Thyroid gland (tissue), 4 donors: ENCODE data around the gene MITF. TPM values are rescaled to one million over a fixed set of nuclear protein-coding genes. Genes with fewer than 3 reads are reported as not detected.

Source experiments
- DNase-seq, 2 donors: peaks; one replicate each; pipeline ENCODE4 v3.0.0-alpha.2; 2019
- H3K27ac ChIP-seq, 3 donors: fragments of 200-600 bp; sonication (generic); 1 replicate in 2 of 3; 2 replicates in 1 of 3; pipeline ENCODE4 v1.5.1; 2016 to 2019; ENCODE audit warnings: mild to moderate bottlenecking in 1 of 3, moderate library complexity in 1 of 3
- H3K27me3 ChIP-seq: fragments of 200-600 bp; sonication (generic); one replicate; pipeline ENCODE4 v1.5.1; 2019
- H3K36me3 ChIP-seq, 2 donors: fragments of 200-600 bp; sonication (generic); one replicate each; pipeline ENCODE4 v1.5.1; 2016 to 2019
- H3K4me1 ChIP-seq, 2 donors: fragments of 200-600 bp; sonication (generic); one replicate each; pipeline ENCODE4 v1.5.1; 2017 to 2019
- H3K4me3 ChIP-seq, 3 donors: fragments of 200-600 bp; sonication (generic); replicated peaks in 1 of 3; 1 replicate in 2 of 3; 2 replicates in 1 of 3; pipeline ENCODE4 v1.5.1; 2016; ENCODE audit warnings: mild to moderate bottlenecking in 1 of 3
- H3K9me3 ChIP-seq: fragments of 200-600 bp; sonication (generic); one replicate; pipeline ENCODE4 v1.5.1; 2017
- POLR2A ChIP-seq, 2 donors: fragments of 450-650 bp; IDR thresholded peaks; one replicate each; pipeline ENCODE4 v1.6.1; 2017; ENCODE audit warnings: antibody characterized with exemption in 2 of 2, mild to moderate bottlenecking in 2 of 2, moderate library complexity in 1 of 2
- WGBS, 2 donors: methylation state at CpG; one replicate each; pipeline ENCODE4 v1.1.5; 2017; 5-methylcytosine and 5-hydroxymethylcytosine counted together
- intact Hi-C: fragments of 100-400 bp; cut with DNase I; formaldehyde crosslinking; loops from one replicate; pipeline ENCODE4 v1.15.1; 2023
- total RNA-seq, 4 donors: library from RNA; depleted of rRNA; stranded (reverse); fragments of >200 nt; gene quantifications; one replicate each; pipeline ENCODE4 v1.2.3, GENCODE V29; 2016
- TF ChIP-seq, protein P1 (sequence below), 6 experiments: fragments of 200-600 bp in 3 of 6; fragments of 450-650 bp in 3 of 6; sonication (generic) in 3 of 6; IDR thresholded peaks; one replicate each; pipeline ENCODE4 v1.5.1; 2016 to 2019; ENCODE audit warnings: antibody characterized with exemption in 6 of 6, mild to moderate bottlenecking in 2 of 6, inconsistent platforms in 1 of 6, moderate library complexity in 1 of 6

MITF gene, protein sequence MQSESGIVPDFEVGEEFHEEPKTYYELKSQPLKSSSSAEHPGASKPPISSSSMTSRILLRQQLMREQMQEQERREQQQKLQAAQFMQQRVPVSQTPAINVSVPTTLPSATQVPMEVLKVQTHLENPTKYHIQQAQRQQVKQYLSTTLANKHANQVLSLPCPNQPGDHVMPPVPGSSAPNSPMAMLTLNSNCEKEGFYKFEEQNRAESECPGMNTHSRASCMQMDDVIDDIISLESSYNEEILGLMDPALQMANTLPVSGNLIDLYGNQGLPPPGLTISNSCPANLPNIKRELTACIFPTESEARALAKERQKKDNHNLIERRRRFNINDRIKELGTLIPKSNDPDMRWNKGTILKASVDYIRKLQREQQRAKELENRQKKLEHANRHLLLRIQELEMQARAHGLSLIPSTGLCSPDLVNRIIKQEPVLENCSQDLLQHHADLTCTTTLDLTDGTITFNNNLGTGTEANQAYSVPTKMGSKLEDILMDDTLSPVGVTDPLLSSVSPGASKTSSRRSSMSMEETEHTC
- 10 to 100 TPM; 22.4 to 52.1 (median 26.4) TPM for total RNA-seq

DNA sequence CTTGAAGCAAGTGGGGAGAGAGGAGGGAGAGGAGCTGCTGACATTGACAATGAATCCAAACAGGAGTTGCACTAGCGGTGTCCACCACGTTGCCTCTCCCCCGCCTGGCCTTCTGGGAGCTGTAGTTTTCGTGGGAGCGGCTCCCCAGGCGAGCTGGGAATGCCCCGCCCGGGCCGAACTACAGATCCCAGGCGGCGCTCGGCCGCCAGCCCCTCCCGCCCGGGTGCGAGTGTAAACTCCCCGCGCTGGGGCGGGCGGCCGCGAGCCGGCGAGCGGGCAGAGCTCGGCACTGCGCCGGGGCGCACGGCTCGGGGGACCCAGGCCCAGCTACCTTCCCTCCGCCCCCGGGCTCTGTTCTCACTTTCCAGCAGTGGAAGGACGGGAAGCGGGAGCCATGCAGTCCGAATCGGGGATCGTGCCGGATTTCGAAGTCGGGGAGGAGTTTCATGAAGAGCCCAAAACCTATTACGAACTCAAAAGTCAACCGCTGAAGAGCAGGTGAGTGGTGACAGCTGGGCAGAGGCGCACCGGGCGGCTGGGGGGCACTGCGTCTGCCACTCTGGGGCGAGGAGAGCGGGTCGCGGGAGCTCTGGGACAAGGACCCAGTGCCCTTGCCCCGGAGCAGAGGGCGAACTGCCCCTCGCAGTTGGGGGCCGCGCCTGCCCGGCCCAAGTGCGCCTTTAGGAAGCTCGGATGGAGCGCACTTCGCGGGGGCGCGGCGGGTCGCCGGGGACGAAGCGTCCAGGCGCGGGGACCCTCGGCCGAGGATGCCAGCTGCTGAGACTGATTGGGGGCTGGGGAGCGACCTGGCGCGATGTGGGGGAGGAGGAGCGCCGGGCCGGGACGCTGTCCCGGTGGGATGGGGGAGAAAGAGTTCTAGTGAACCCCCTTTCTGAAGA, at the start of gene MITF:
Gene MITF, plus strand, starts transcription at position 261 of the 899 bp plus-strand sequence. Its CDS starts 134 bp downstream, at position 395.
- Histone ChIP-seq H3K27ac (peak within 1 kb of the TSS; percentile 17 to 75 (median 75)), H3K9me3 (no peaks in the 10 kb centered on the region), H3K4me3 (peak within 1 kb of the TSS; percentile 68 to 85 (median 76)), H3K4me1 (peaks cover 4 to 9% of the 10 kb centered on the region in 2 donors), H3K36me3 (no peaks in the 10 kb centered on the region), H3K27me3 (no peaks in the 10 kb centered on the region)
- TF ChIP-seq, protein P1, sequence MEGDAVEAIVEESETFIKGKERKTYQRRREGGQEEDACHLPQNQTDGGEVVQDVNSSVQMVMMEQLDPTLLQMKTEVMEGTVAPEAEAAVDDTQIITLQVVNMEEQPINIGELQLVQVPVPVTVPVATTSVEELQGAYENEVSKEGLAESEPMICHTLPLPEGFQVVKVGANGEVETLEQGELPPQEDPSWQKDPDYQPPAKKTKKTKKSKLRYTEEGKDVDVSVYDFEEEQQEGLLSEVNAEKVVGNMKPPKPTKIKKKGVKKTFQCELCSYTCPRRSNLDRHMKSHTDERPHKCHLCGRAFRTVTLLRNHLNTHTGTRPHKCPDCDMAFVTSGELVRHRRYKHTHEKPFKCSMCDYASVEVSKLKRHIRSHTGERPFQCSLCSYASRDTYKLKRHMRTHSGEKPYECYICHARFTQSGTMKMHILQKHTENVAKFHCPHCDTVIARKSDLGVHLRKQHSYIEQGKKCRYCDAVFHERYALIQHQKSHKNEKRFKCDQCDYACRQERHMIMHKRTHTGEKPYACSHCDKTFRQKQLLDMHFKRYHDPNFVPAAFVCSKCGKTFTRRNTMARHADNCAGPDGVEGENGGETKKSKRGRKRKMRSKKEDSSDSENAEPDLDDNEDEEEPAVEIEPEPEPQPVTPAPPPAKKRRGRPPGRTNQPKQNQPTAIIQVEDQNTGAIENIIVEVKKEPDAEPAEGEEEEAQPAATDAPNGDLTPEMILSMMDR (IDR thresholded peaks at IDR 0.05), result no peak
- TF ChIP-seq POLR2A (IDR thresholded peaks at IDR 0.05), result peak in 1 of 2 donors; percentile 83
- intact Hi-C loops, result no loop called here
- DNase-seq, result peak; percentile 92 to 93
- 1% methylated on average over 27 to 46 of the region's 81 CpGs for WGBS, 2 donors

DNA sequence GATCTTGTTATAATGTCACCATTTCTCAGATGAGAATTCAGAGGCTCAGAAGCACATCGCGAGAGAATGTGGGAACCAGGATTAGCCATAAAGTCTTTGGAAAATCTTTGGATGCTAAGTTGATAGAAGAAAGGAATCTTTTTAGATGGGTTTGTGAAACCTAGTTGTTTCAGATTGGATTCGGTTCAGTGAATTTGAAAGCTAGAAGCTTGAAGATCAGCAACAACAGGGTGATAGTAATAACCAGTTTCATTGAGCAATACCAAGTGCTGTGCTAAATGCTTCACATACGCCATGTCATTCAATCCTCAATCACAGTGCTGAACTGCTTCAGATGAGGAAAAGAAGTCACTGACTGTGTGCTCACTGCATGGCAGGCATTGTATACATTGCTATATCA, 47.4 kb upstream of the MITF start:
- DNase-seq, result no peak
- Histone ChIP-seq H3K9me3 (no peaks in the 10 kb centered on the region), H3K36me3 (no peaks in the 10 kb centered on the region), H3K4me3 (no peak overlapping the region), H3K27me3 (no peaks in the 10 kb centered on the region), H3K27ac (no peak overlapping the region), H3K4me1 (no peaks in the 10 kb centered on the region)
- intact Hi-C loops, result loop anchor here (5.0 kb wide), 1 partner anchor 100 kb away; no protein-coding TSS in a partner anchor
- 74 to 83% methylated on average over 4 of the region's 4 CpGs for WGBS, 2 donors
- TF ChIP-seq, protein P1 (IDR thresholded peaks at IDR 0.05), result no peak
- TF ChIP-seq POLR2A (IDR thresholded peaks at IDR 0.05), result no peak

DNA sequence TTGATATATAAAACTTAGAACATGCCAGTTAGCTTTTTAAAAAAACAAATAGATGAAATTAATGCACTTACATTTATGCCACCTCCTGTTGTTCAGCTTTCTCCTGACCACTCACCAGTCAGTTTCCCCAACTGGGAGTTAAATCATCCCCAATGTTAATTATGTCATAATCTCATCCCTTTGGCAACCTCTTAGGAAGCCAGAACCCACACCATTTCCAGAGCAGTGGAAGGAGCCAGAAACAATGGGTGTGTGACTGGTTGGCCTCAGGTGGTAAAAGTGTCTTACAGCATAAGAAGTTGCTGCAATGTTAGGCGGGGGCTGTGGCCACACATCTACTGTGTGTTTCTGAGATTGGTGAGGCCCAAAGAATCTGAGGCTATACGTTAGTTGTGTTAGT, 46.5 kb upstream of the MITF start:
- no peak overlapping the region for H3K4me3 ChIP-seq
- no peaks in the 10 kb centered on the region for H3K4me1 ChIP-seq
- intact Hi-C loops, result loop anchor here (5.0 kb wide), 1 partner anchor 100 kb away; no protein-coding TSS in a partner anchor
- H3K36me3 ChIP-seq, result no peaks in the 10 kb centered on the region
- no peaks in the 10 kb centered on the region for H3K27me3 ChIP-seq
- no peak overlapping the region for H3K27ac ChIP-seq
- TF ChIP-seq POLR2A (IDR thresholded peaks at IDR 0.05), result no peak
- TF ChIP-seq, protein P1 (IDR thresholded peaks at IDR 0.05), result no peak
- DNase-seq, result no peak
- no peaks in the 10 kb centered on the region for H3K9me3 ChIP-seq
- 89 to 95% methylated on average over 2 of the region's 2 CpGs for WGBS, 2 donors

DNA sequence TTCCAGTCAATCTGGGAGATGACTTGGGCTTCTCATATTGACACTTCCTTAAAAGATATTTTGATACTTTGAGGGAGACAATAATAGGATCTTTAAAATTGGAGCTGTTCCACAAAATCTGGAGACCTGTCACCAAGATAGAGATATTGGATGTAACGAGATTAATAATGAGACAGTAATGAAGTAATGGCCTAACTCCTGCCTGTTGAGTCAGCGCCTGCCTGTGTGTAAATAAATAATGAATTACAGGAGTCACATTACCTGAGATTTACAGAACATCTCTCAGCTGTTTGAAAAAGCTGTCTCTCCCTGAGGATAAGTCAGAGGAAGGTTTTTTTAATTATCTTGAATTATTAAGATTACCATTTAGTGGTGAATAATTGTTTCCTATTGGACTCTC, 43.8 kb upstream of the MITF start:
- DNase-seq, result no peak
- H3K27ac ChIP-seq, result no peak overlapping the region
- 87 to 96% methylated on average over 2 of the region's 2 CpGs for WGBS, 2 donors
- intact Hi-C loops, result no loop called here
- no peaks in the 10 kb centered on the region for H3K27me3 ChIP-seq
- TF ChIP-seq, protein P1 (IDR thresholded peaks at IDR 0.05), result no peak
- TF ChIP-seq POLR2A (IDR thresholded peaks at IDR 0.05), result no peak
- no peak overlapping the region for H3K4me3 ChIP-seq
- no peaks in the 10 kb centered on the region for H3K36me3 ChIP-seq
- H3K4me1 ChIP-seq, result no peaks in the 10 kb centered on the region
- no peaks in the 10 kb centered on the region for H3K9me3 ChIP-seq
